ENCODE measurements around the gene FOXN3.

Gene FOXN3

DNA sequence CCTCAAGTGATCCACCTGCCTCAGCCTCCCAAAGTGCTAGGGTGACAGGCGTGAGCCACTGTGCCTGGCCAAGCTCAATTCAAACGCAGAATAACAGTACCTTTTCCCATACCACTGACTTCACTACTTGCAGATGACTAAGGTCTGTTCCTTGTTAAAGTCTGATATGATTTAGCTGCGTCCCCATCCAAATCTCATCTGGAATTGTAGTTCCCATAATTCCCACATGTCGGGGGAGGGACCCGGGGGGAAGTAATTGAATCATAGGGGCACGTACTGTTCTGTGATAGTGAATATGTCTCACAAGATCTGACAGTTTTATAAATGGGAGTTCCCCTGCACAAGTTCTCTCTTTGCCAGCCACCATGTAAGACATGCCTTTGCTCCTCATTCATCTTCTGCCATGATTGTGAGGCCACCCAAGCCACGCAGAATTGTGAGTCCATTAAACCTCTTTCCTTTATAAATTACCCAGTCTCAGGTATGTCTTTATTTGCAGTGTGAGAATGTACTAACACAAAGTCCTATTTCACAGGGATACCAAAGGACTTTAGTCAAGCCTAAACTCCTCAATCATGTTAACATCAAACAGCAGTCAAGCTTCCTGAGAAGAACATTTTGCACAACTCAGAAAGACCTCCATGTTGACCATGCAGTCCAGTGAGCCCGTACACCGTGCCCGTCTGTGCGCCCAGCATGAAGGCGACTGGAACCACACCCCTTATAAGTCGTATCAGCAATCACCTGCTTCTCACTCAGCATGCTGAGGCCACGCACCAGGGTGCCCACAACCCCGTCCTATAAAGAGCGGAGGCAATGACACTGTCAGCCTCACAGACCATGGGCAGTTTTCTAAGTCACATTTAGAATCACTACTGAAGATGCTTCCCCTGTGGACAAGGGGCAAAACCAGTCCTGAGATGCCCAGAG lies 36.9 kb downstream of the FOXN3 start:
- DNase-seq: no peak

DNA sequence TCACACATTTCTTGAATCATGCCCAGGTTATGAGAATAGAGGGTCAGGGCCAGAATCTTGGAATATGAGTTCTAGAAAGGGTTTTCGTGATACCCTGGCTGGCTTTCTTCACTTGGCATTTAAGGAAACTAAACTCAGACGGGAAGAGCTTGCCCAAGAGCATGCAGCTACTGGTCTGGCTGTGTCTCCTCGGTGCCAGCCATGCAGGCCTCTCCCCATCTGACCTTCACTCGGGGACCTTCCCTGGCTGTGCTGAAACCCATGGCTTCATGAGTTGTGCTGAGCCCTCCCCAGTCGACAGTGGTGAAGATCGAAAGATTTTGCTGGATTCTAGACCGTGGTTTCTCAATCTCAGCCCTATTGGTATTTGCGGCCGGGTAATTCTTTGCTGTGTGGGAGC lies 38.0 kb downstream of the FOXN3 start:
- DNase-seq: no peak

DNA sequence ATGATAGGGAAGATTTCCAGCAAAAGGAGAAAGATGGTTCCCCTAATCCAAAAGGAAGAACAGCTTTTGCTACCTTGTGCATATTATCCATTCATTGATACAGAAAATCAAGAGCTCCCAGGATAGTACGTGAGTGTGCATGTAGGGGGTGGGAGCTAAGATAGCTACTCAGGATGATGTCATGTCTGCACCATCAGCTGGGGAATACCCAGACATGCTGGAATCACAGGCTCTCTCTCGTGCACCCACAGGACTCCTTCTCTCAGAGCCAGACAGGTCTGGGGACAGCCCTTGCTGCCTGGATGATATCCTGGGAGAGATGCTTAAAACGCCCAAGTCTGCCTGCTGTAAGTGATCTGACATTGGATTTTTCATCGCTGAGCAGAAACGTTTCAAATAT lies 38.9 kb downstream of the FOXN3 start:
- DNase-seq: peak; percentile 27

DNA sequence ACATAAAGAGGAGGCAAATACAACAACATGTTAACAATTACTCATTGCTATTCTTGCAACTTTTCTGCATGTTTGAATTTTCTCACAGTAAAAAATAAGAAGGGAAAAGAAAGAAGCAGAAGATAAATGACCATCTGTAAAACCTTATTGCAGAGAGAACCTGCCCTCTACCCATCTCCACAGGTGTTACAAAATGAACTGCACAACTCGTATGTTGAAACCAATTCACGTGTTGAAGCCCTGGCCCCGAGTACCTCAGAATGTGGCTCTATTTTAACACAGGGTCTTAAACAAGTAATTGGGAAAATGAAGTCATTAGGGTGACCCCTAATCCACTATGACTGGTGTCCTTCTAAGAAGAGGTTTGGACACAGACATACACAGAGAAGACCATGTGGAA lies 39.5 kb downstream of the FOXN3 start:
- no peak for DNase-seq

DNA sequence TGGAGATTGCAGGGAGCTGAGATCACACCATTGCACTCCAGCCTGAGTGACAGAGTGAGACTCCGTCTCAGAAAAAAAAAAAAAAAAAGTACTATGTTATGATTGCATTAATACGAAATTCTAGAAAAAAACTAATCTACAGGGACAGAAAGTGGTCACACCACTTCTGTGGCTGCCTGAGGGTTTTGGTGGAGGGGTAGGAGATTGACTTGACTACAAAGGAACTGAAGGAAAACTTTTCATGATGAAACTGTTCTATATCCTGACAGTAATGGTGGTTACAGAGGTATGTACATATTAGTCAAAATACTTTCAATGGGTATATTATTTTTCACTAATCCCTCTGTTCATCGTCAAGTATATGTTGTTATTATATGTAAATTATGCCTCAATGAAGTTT lies 42.1 kb downstream of the FOXN3 start:
- no peak for DNase-seq

DNA sequence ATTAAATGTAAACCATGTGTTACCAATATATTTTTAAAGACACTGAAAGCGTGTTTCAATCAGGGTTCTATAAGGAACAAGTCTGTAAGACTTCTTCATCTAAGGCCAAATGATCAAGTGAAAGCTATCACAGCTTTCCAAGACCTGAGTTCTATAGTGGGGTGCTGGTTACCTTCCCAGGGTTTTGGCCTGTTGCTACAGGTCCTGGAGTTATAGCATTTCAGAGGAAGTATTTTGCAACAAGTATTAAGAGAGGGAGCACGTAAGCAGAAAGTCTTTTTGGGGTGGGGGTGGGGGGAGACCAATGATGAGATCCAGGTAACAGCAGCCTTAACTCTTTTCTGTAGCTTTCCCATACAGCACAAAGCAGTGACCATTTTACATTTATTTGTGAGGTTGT lies 43.8 kb downstream of the FOXN3 start:
- no peak for DNase-seq

DNA sequence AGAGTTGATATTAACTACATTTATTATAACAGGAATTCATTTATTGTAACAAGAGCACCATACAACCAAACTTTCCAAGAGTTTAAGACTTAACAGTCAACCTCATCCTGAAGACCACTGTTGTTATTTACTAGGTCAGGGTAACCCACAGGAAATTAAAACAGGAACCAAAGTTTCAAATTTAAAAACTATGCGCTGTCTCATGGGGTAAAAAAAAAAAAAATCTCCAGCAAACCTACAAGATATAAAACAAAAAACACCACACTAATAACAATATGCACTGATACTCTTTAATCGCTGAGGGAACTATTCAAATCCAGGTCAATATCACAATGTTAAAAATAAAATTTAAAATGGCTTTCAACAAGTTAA lies 44.5 kb downstream of the FOXN3 start:
- DNase-seq: no peak

DNA sequence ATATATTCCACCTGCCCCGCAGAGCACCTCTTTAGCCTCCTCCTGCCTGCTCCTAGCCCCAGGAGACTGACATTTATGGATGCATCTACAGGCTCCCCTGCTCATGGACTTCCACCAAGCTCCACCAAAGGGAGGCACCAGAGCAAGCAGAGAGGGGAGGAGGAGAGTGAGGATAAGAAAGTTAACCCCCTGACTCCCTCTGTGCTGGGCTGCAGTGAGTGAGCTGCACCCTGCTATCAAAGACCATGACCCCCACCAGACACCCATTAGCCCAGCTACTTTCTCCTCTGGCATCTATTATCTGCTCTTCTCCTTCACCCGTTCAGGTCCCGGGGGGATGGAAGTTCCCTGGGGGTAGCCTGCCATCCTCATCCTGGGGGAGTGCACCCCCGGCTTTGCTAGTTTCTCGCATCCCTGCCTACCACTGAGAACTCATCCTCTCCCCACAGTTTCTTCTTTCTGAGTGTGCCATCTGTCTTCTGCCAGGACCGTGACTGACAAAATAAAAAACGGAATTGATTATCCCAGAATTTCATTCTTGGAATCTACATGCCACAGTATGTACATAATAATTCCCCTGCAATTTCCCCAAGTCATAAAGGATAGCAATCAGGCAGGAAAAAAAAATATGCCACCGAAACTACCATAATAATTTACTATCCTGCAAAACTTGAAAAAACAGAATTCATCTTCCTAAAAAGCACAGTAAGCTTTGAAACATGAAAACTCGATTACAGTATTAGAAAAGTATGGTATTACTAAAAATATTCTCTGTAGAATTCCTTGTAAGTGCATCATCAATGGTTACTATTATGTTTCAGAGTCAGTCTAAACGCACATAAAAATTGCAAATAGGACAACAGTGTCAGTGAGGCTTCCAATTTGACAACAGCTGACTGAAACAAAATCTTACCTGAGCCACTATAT lies 45.2 kb downstream of the FOXN3 start:
- no peak for DNase-seq

DNA sequence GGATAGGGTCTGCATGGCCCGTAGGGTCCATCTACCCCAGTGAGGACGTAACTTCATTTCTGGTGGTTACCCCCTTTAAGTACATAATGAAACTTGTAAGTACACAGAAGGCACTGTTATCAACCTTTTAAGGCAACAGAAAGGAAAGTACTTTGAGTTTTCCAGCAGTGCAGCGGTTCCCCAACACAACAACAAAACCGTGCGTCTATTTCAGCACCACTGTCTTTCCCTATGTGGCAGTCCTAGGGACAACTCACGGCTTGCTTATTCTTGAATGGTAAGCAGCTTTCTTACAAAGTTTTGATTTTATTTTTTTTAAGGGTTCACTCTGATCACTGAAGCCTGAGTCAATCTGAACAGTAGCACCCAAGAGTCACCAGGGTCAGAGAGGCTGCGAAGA lies 46.3 kb downstream of the FOXN3 start:
- DNase-seq: no peak

DNA sequence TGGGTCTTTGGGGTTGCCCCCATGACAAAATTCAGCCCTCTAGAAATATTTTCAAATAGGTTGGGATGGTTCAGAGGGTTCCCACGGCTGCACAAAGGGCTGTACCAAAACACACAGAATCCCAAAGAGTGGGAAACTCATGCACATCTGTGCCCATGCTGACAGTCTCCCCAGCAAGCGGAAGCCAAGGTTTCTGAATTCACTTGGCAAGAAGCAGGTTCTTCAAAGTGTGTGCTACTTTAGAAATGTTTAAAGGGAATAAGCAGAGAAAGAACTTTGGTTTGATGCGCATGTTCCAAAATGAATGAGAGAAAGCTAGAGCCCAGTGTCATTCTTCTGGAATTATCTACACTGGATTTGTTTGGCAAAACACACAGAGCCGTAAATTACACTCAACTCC lies 46.7 kb downstream of the FOXN3 start:
- DNase-seq: no peak

DNA sequence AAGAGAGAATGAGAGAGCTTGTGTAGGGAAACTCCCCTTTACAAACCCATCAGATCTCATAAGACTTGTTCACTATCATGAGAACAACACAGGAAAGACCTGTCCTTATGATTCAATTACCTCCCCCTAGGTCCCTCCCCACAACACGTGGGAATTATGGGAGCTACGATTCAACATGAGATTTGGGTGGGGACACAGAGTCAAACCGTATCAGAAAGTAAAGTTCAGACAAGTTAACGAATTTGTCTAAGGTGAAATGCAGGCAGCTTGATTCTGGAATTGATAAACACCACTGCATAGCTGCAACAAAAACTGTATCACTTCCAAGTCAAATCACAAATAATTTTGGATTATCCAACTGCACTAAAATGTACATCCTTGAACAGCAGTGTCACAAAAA lies 47.4 kb downstream of the FOXN3 start:
- no peak for DNase-seq

DNA sequence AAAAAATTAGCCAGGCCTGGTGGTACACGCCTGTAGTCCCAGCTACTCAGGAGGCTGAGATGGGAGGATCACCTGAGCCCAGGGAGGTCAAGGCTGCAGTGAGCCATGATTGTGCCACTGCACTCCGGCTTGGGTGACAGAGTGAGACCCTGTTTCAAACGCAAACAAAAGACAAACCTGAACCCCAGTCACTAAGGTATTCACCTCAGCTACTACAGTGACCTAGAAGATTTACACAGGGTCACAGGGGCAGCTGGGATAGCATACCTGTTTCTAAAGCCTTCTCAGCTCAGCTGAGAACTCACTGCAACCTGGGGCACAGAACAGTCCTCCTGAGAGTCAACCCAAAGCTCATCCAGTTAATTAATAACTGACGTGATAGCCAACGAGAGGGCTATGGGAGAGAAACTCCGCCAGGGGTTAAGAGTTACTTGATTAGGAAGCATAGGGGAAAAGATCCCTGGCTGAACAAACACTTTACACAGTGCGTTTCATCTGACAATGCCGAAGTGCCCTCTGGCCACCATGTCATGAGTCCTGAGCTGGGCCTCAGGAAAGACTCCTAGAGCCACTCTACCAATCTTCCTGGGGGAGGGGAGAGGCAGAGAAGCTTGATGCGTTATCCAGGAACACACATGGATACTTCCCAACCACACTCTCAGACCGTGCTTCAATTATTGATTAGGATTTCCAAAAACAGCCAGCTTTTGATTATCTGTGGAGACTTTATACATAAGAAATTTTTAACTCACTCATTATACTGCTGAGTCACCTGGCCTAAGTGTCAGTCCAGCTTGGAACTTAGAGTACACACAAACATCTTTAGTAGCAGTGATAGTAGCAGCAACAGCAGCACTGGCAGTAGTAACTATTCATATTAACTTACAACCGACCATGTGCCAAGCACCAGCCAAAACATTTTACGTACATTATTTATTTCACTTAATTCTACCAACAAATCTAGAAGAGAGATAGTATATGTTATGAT lies 48.2 kb downstream of the FOXN3 start:
- no peak for DNase-seq

DNA sequence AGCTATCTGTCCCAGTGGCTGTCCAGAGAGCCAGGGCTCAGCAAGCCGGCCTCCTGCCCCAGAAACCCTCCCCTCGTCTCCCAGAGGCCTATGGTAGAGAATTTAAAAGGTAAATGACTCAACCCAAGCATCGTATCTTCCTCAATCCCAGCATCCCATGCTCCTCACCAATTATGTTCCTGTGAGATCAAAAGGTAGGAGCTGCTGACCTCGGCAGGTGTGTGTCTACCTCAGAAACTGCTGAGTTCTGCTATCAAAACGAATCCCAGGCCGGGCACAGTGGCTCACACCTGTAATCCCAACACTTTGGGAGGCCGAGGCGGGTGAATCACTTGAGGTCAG lies 49.3 kb downstream of the FOXN3 start:
- DNase-seq: no peak

DNA sequence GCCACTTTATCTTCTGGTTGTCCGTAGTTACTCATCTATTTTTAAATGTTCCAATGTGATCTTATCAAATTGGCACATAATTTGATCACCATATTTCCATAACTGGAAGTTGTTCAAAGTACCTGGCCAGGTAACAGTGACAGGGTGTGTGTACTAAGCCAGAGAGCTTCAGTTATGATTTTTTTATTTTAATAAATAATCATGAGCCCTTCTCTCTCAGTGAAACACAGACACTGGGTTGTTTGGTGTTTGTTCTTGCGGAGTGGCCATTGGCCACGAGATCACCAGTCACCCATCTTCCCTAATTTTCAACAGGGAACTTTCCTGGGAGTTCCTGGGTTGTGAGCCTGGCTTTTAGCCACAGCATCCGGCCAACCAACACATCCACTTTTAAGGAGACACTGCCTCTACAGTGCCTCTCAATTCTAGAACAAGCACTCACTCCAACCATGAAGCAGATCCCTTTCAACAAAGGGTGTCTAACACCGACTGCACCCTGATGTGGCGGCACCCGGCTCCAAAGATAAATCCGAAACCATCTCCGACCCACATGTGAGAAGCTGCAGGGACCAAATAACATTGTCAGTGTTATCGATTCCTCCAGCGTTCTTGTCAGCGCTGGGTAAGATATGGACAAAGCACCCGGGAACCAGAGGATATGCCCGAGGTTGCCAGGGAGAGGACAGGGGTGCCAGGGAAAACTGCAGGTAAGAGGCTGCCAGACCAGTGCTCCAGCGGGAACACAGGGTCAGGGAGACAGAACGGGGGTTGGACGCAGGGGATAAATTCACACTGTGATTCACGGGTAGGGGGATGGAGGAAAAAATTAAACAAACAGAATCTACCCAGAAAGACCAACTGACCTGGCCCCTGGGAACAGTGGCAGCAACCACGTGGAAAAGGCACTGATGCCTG lies 49.9 kb downstream of the FOXN3 start:
- DNase-seq: no peak

DNA sequence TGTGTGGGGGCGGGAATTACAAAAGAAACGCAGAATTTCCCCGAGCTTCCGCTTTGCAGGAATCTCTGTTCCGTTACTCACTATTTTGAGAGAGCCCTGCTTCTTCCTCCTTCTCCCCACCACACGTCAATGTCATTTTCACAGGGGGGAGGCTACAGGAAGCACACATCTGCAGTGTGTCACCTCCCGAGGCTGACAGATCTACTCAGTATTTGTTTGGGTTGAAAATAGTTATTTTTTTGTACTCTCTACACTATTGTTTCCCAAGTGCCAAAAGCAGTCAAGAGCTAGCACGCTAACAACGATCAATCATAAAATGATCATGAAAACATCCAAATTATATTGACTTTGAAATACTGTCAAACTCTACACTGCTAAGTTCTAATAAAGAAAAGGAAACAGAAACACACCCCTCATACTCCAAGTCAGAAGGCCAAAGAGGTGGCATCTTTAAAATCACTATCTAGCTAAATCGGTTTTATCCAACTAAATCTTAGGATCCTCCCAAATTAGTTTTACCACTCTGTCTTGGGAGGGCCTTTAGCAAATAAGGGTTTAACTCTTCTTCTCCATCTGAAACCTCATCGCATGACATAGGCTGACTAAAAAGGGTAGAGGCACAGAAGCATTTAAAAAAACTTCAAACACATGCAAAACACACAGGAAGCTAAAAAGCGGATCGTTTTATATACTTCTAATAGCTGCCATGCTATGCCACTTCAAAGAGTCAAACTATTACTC lies 51.8 kb downstream of the FOXN3 start:
- peak; percentile 78 for DNase-seq

DNA sequence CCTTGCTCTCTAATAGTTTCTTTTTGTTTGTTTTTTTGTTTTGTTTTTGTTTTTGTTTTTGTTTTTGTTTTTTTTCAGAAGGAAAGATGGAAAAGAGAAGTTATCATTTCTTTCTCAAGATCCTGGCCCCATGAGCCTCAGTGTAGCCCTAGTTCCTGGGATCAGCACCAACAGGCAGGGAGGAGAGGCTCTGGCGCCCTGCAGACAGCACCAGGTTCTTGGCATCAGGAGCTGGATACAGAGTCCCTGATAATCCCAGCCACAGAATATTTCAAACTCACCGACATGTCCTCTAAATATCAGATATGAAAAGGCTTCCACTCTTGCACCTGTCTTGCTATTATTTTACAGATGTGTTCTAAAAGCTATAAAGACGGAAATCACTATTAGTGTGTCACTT lies 52.7 kb downstream of the FOXN3 start:
- DNase-seq: no peak

DNA sequence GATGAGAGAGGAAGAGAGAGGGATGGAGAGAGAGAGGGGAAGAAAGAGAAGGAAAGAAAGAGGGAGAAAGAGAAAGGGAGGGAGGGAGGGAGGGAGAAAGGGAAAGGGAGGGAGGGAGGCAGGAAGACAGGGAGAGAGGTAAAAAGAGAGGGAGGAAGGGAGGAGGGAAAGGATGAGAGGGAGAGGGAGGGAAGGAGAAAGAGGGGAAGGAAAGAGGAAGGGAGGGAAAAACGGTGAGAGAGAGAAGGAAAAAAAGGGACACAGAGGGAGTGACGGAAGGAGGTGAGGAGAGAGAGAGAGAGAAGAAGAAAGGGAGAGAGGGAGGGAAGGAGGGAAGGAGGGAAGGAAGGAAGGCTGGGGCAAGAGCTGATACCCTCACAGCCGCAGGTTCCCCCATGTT lies 56.8 kb downstream of the FOXN3 start:
- DNase-seq: no peak

DNA sequence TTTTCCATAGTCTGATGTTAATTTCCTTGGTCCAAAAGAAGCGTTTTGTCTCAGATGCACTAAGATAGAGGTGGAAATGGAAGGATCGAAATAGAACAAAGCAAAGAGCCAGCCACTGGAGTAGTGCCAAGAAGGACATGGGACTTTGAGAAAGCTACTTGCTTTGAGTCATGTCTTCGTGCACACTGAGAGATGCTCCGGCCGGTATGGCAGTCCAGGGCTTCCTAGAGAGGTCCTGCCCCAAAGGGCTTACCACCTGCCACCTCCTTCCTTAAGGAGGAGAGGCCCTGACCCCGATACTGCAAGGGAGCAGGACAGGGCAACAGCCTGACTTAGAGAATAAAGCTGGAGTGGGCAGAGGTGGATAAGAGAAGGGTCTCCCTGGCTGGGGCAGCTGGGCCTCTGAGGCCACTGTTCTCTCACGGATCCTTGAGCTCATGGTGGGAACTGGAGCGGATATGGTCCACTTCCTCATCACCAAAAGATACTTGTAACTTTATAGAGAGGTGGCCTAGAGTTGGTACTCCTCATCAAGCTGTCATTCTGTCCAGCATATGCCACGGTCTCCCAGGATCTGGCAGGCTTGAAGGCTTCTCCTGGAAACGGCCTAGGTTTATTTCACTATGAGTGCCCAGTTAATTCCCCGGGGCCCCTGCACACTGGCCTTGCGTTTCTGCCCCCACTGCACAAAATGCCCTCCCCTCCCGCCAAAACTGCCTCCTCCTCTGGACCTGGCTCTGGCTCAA lies 57.4 kb downstream of the FOXN3 start:
- DNase-seq: no peak

DNA sequence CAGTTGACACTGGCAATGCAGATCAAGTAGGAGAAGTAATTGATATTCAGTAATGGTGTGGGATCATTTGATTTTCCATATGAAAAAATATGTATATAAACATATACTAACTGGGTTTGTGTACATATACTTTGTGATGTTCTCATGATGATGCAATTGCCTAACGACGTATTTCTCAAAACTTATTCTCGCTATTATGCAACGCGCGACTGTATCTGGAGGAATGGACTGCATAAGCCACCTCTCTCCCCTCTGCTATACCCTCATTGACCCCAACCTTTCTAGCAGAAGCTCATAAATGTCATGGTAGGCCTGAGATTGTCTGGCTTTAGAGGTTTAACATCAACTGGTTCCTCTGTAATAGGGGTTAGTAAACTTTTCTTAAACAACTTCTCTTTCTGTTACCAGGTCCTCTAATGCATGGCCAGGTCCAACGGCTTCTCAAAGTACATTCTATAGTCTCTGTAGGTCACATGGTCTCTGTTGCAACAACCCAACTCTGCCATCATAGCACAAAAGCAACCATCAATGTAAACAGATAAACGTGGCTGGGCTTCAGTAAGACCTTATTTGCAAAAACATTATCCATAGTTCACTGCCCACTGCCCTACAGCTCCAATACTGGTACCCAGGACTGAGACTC lies 59.3 kb downstream of the FOXN3 start:
- no peak for DNase-seq

DNA sequence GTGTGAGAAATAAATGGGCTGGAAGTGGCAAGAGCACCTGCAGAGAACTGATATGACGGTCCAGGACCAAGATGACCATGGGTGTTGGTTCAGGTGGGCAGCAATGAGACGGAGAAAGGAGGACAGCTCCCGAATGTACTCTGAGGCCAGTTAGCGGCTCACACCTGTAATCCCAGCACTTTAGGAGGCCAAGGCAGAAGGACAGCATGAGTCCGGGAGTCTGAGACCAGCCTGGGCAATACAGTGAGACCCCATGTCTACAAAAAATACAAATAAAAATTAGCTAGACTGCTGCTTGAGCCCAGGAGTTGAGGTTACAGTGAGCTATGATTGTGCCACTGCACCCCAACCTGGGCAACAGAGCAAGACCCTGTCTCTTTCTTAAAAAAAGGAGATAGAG lies 60.1 kb downstream of the FOXN3 start:
- DNase-seq: no peak
